Gastrocnemius medialis (tissue), 4 donors: ENCODE data around the gene PLEKHA1.

Source experiments
- POLR2A ChIP-seq, 2 donors: fragments of 450-650 bp; IDR thresholded peaks; one replicate each; pipeline ENCODE4 v1.6.1; 2017; ENCODE audit warnings: antibody characterized with exemption in 2 of 2, mild to moderate bottlenecking in 2 of 2, moderate library complexity in 2 of 2
- TF ChIP-seq, protein P1 (sequence below), 5 experiments: fragments of 450-650 bp in 3 of 5; fragments of 200-600 bp in 2 of 5; sonication (generic) in 2 of 5; IDR thresholded peaks in 4 of 5; conservative IDR thresholded peaks in 1 of 5; 1 replicate in 4 of 5; 2 replicates in 1 of 5; pipeline ENCODE4 v1.5.1; 2016 to 2019; ENCODE audit warnings: antibody characterized with exemption in 5 of 5, mild to moderate bottlenecking in 3 of 5, moderate library complexity in 3 of 5

DNA sequence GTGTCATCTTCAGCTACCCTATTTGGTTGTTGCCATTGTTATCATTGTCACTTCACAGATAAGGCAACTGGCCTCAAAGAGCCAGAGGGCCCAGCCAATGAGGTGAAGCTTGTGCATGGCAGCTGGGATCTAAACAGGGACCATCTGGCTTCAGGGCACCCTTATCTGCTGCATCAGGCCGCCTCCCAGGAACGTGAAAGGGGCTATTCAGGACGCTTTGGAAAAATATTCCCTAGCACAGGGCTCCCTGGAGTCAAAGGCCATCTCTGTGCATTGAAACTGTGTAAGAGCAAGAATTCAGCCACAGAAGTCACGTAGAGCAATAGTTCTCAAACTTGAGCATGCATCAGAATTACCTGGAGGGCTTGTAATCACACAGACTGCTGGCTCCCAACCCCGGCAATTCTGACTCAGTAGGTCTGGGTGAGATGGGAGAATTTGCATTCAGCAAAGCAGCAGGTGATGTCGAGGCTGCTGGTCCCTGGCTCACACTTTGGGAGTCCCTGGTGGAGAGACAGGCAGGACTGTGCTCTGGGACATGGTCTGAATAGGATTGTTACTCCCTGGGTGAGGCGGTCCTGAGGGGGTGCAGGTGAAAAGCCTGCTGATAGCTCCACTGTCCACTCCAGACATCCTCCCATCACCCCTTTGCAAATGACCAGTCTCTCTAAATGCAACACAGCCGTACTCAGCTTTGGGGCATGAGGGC lies 21.5 kb upstream of the PLEKHA1 start:
- TF ChIP-seq POLR2A (IDR thresholded peaks at IDR 0.05), result no peak
- TF ChIP-seq, protein P1, sequence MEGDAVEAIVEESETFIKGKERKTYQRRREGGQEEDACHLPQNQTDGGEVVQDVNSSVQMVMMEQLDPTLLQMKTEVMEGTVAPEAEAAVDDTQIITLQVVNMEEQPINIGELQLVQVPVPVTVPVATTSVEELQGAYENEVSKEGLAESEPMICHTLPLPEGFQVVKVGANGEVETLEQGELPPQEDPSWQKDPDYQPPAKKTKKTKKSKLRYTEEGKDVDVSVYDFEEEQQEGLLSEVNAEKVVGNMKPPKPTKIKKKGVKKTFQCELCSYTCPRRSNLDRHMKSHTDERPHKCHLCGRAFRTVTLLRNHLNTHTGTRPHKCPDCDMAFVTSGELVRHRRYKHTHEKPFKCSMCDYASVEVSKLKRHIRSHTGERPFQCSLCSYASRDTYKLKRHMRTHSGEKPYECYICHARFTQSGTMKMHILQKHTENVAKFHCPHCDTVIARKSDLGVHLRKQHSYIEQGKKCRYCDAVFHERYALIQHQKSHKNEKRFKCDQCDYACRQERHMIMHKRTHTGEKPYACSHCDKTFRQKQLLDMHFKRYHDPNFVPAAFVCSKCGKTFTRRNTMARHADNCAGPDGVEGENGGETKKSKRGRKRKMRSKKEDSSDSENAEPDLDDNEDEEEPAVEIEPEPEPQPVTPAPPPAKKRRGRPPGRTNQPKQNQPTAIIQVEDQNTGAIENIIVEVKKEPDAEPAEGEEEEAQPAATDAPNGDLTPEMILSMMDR (IDR thresholded peaks at IDR 0.05 in 4 of 5, conservative IDR thresholded peaks at IDR 0.05 in 1 of 5), result no peak
